Upper lobe of left lung (tissue), 4 donors: ENCODE data around the gene B4GALNT4.

Experiments used
- CTCF ChIP-seq, 6 experiments: fragments of 450-650 bp in 4 of 6; fragments of 200-600 bp in 2 of 6; sonication (generic) in 2 of 6; IDR thresholded peaks; one replicate each; pipeline ENCODE4 v1.5.1; 2016 to 2019; ENCODE audit warnings: antibody characterized with exemption in 6 of 6
- POLR2A ChIP-seq, 4 donors: fragments of 450-650 bp; IDR thresholded peaks; one replicate each; pipeline ENCODE4 v1.5.1; 2016 to 2017; ENCODE audit warnings: antibody characterized with exemption in 4 of 4, mild to moderate bottlenecking in 2 of 4
- POLR2AphosphoS5 ChIP-seq, 2 donors: sonication (generic); formaldehyde crosslinking; IDR thresholded peaks; one replicate each; pipeline ENCODE4 v1.5.1; 2017; ENCODE audit warnings: antibody characterized with exemption in 2 of 2

- TF ChIP-seq CTCF (IDR thresholded peaks at IDR 0.05) (no peak), POLR2AphosphoS5 (IDR thresholded peaks at IDR 0.05) (no peak), POLR2A (IDR thresholded peaks at IDR 0.05) (no peak)
Measured at GRCh38 chr11:429391-429790, 60.1 kb downstream of the B4GALNT4 start.
